Keratinocyte (primary cell): Measurements from ENCODE around the gene CCDC38.

Source experiments
- EZH2 ChIP-seq: IDR thresholded peaks from one replicate; pipeline ENCODE4 v1.6.1; 2012; ENCODE audit warnings: inconsistent platforms, mild to moderate bottlenecking, low read length, moderate library complexity
- TF ChIP-seq, protein P1 (sequence below), 3 experiments: IDR thresholded peaks in 1 of 3; conservative IDR thresholded peaks in 1 of 3; optimal IDR thresholded peaks in 1 of 3; 2 replicates in 2 of 3; 3 replicates in 1 of 3; pipeline versions ENCODE3 to v1.5.1; 2011; ENCODE audit warnings: low read length in 3 of 3, mild to moderate bottlenecking in 3 of 3, moderate library complexity in 2 of 3, control low read depth in 1 of 3, inconsistent platforms in 1 of 3; ENCODE audit not compliant: insufficient read depth in 2 of 3; ENCODE audit errors: extremely low read depth in 1 of 3

DNA sequence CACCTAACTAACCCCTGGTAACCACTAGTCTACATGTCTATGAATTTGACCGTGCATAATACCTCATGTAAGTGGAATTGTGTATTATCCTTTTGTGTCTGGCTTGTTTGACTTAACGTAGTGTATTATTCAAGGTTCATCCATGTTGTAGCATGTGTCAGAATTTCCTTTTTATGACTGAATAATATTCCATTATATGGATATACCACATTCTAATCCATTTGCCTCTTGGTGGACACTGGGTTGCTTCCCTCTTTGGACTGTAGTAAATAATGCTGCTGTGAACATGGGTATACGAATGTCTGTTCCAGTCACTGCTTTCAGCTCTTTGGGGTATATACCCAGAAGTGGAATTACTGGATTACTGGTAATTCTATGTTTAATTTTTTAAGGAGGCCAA lies 80.4 kb downstream of the CCDC38 start:
- TF ChIP-seq EZH2: no peak
- TF ChIP-seq, protein P1, sequence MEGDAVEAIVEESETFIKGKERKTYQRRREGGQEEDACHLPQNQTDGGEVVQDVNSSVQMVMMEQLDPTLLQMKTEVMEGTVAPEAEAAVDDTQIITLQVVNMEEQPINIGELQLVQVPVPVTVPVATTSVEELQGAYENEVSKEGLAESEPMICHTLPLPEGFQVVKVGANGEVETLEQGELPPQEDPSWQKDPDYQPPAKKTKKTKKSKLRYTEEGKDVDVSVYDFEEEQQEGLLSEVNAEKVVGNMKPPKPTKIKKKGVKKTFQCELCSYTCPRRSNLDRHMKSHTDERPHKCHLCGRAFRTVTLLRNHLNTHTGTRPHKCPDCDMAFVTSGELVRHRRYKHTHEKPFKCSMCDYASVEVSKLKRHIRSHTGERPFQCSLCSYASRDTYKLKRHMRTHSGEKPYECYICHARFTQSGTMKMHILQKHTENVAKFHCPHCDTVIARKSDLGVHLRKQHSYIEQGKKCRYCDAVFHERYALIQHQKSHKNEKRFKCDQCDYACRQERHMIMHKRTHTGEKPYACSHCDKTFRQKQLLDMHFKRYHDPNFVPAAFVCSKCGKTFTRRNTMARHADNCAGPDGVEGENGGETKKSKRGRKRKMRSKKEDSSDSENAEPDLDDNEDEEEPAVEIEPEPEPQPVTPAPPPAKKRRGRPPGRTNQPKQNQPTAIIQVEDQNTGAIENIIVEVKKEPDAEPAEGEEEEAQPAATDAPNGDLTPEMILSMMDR (optimal IDR thresholded peaks at IDR 0.05 in 1 of 3, IDR thresholded peaks at IDR 0.05 in 1 of 3, conservative IDR thresholded peaks at IDR 0.05 in 1 of 3; ENCODE audit: extremely low read depth in 1 of 3, insufficient read depth in 2 of 3, low read length in 3 of 3): no peak
